HepG2 (cell line): Measurements from ENCODE around the gene SRP9. TPM values are rescaled to one million over a fixed set of nuclear protein-coding genes. Genes with fewer than 3 reads are reported as not detected.

Experiments
- BATF2 ChIP-seq: sonication (generic); formaldehyde crosslinking; IDR thresholded peaks from 2 replicates; pipeline ENCODE4 v1.8.0; 2022; ENCODE audit warnings: mild to moderate bottlenecking, missing genetic modification reagents, moderate library complexity
- CENPBD1 ChIP-seq: sonication (generic); formaldehyde crosslinking; IDR thresholded peaks from 2 replicates; pipeline ENCODE4 v1.8.0; 2022; ENCODE audit warnings: missing genetic modification reagents, low read depth, mild to moderate bottlenecking, borderline replicate concordance
- FOXA3 ChIP-seq: IDR thresholded peaks from 2 replicates; pipeline ENCODE4 v1.6.1; 2016; ENCODE audit warnings: missing genetic modification reagents, missing compliant biosample characterization
- KMT2A ChIP-seq: sonication (generic); formaldehyde crosslinking; IDR thresholded peaks from 2 replicates; pipeline ENCODE4 v1.4.0; 2020; ENCODE audit warnings: missing genetic modification reagents
- MED13 ChIP-seq: sonication (generic); formaldehyde crosslinking; IDR thresholded peaks from 2 replicates; pipeline ENCODE4 v1.5.0; 2020; ENCODE audit warnings: missing genetic modification reagents
- NFYB ChIP-seq: sonication (generic); formaldehyde crosslinking; IDR thresholded peaks from 2 replicates; pipeline ENCODE4 v1.4.0; 2020; ENCODE audit warnings: missing genetic modification reagents
- POGK ChIP-seq: sonication (generic); formaldehyde crosslinking; conservative IDR thresholded peaks from 2 replicates; pipeline ENCODE4 v1.8.0; 2022; ENCODE audit warnings: mild to moderate bottlenecking, moderate library complexity, missing genetic modification reagents
- RARA ChIP-seq: IDR thresholded peaks from 2 replicates; pipeline ENCODE4 v1.6.1; 2016; ENCODE audit warnings: missing genetic modification reagents, missing compliant biosample characterization
- ZNF362 ChIP-seq: sonication (generic); formaldehyde crosslinking; IDR thresholded peaks from 2 replicates; pipeline ENCODE4 v1.4.0; 2020; ENCODE audit warnings: missing genetic modification reagents, mild to moderate bottlenecking, borderline replicate concordance
- ZNF513 ChIP-seq: sonication (generic); formaldehyde crosslinking; conservative IDR thresholded peaks from 2 replicates; pipeline ENCODE4 v1.5.0; 2020; ENCODE audit warnings: missing genetic modification reagents
- ZNF75D ChIP-seq: sonication (generic); formaldehyde crosslinking; IDR thresholded peaks from 2 replicates; pipeline ENCODE4 v1.8.1; 2023; ENCODE audit warnings: missing genetic modification reagents, mild to moderate bottlenecking, borderline replicate concordance
- ZNF782 ChIP-seq: sonication (generic); formaldehyde crosslinking; IDR thresholded peaks from 2 replicates; pipeline ENCODE4 v1.4.0; 2020; ENCODE audit warnings: missing genetic modification reagents, mild to moderate bottlenecking, borderline replicate concordance
- ZSCAN29 ChIP-seq: sonication (generic); formaldehyde crosslinking; conservative IDR thresholded peaks from 2 replicates; pipeline ENCODE4 v1.4.0; 2020; ENCODE audit warnings: mild to moderate bottlenecking, missing genetic modification reagents
- polyA plus RNA-seq, 8 experiments: library from polyadenylated mRNA; depleted of rRNA in 3 of 8; stranded (reverse) in 7 of 8; unstranded in 1 of 8; fragments of >200 nt; fragmentation: Illumina TruSeq in 4 of 8; extraction: Trizol in 4 of 8; gene quantifications; 2 replicates each; pipeline versions ENCODE4 v1.2.1 to v1.2.3, GENCODE V29; 2011 to 2016; ENCODE audit warnings: low read depth in 4 of 8, missing spikeins in 1 of 8, mixed read lengths in 1 of 8; ENCODE audit not compliant: insufficient read depth in 1 of 8
- total RNA-seq, 5 experiments: library from RNA; depleted of rRNA; stranded (reverse); fragments of >200 nt; fragmentation: Illumina TruSeq; extraction: Trizol; gene quantifications; 2 replicates each; pipeline ENCODE4 v1.2.3, GENCODE V29; 2016; ENCODE audit warnings: low read depth in 1 of 5
- TF ChIP-seq, protein P1 (sequence below), 2 experiments: IDR thresholded peaks; 2 replicates each; pipeline ENCODE4 v1.6.1; 2011 to 2012; ENCODE audit warnings: low read length in 2 of 2, borderline replicate concordance in 1 of 2, low read depth in 1 of 2, mild to moderate bottlenecking in 1 of 2, moderate library complexity in 1 of 2
- TF ChIP-seq, protein P2 (sequence below): sonication (generic); formaldehyde crosslinking; IDR thresholded peaks from 2 replicates; pipeline ENCODE4 v1.4.0; 2020; ENCODE audit warnings: missing genetic modification reagents, mild to moderate bottlenecking, borderline replicate concordance

Gene SRP9
- total and polyA plus RNA-seq, 2 of the 13 experiments (the other 11 are each of a cell fraction or from before 2014, with no cell fraction given): 251 to 307 TPM

GRCh38 chr1:225768662-225769426 is 8.8 kb upstream of the SRP9 start (continued):
- TF ChIP-seq, protein P1, sequence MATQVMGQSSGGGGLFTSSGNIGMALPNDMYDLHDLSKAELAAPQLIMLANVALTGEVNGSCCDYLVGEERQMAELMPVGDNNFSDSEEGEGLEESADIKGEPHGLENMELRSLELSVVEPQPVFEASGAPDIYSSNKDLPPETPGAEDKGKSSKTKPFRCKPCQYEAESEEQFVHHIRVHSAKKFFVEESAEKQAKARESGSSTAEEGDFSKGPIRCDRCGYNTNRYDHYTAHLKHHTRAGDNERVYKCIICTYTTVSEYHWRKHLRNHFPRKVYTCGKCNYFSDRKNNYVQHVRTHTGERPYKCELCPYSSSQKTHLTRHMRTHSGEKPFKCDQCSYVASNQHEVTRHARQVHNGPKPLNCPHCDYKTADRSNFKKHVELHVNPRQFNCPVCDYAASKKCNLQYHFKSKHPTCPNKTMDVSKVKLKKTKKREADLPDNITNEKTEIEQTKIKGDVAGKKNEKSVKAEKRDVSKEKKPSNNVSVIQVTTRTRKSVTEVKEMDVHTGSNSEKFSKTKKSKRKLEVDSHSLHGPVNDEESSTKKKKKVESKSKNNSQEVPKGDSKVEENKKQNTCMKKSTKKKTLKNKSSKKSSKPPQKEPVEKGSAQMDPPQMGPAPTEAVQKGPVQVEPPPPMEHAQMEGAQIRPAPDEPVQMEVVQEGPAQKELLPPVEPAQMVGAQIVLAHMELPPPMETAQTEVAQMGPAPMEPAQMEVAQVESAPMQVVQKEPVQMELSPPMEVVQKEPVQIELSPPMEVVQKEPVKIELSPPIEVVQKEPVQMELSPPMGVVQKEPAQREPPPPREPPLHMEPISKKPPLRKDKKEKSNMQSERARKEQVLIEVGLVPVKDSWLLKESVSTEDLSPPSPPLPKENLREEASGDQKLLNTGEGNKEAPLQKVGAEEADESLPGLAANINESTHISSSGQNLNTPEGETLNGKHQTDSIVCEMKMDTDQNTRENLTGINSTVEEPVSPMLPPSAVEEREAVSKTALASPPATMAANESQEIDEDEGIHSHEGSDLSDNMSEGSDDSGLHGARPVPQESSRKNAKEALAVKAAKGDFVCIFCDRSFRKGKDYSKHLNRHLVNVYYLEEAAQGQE (IDR thresholded peaks at IDR 0.05; ENCODE audit: borderline replicate concordance in 1 of 2, low read depth in 1 of 2, low read length in 2 of 2): no peak
- no peak for TF ChIP-seq ZSCAN29 (CRISPR knock-in tag)
- TF ChIP-seq, protein P2, sequence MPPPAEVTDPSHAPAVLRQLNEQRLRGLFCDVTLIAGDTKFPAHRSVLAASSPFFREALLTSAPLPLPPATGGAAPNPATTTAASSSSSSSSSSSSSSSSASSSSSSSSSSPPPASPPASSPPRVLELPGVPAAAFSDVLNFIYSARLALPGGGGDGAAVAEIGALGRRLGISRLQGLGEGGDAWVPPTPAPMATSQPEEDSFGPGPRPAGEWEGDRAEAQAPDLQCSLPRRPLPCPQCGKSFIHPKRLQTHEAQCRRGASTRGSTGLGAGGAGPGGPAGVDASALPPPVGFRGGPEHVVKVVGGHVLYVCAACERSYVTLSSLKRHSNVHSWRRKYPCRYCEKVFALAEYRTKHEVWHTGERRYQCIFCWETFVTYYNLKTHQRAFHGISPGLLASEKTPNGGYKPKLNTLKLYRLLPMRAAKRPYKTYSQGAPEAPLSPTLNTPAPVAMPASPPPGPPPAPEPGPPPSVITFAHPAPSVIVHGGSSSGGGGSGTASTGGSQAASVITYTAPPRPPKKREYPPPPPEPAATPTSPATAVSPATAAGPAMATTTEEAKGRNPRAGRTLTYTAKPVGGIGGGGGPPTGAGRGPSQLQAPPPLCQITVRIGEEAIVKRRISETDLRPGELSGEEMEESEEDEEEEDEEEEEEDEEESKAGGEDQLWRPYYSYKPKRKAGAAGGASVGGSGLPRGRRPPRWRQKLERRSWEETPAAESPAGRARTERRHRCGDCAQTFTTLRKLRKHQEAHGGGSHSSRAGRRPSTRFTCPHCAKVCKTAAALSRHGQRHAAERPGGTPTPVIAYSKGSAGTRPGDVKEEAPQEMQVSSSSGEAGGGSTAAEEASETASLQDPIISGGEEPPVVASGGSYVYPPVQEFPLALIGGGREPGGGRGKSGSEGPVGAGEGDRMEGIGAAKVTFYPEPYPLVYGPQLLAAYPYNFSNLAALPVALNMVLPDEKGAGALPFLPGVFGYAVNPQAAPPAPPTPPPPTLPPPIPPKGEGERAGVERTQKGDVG (CRISPR knock-in tag): no peak
- TF ChIP-seq NFYB (CRISPR knock-in tag): peak; percentile 52
- TF ChIP-seq ZNF513 (CRISPR knock-in tag): no peak
- TF ChIP-seq CENPBD1 (CRISPR knock-in tag): no peak
- no peak for TF ChIP-seq ZNF75D (CRISPR knock-in tag)
- no peak for TF ChIP-seq BATF2 (CRISPR knock-in tag)
- TF ChIP-seq ZNF782 (CRISPR knock-in tag): no peak
- 0 out of 2 replicates have a peak, but pooled peaks have one; percentile 41 for TF ChIP-seq RARA (CRISPR knock-in tag)
- TF ChIP-seq POGK (CRISPR knock-in tag): no peak
- TF ChIP-seq KMT2A (CRISPR knock-in tag): no peak
- TF ChIP-seq MED13 (CRISPR knock-in tag): no peak
- 0 out of 2 replicates have a peak, but pooled peaks have one; percentile 9 for TF ChIP-seq ZNF362 (CRISPR knock-in tag)
- TF ChIP-seq FOXA3 (CRISPR knock-in tag): peak; percentile 61
